HG03196 (cell line): Measurements from ENCODE around the gene RYR2.
"Not testable (repeated sequence)": the region's sequence is repeated elsewhere in the genome, so short reads cannot be mapped to it uniquely, and the experiment has no call there.

Experiments
- ATAC-seq: cut with Tn5 transposase; IDR thresholded peaks from one replicate; pipeline ENCODE4 v1.9.1; 2021; ENCODE audit not compliant: unreplicated experiment

Gene RYR2

GRCh38 chr1:237838320-237838719 lies 796.3 kb downstream of the RYR2 start:
- ATAC-seq = no peak

GRCh38 chr1:237838904-237839534 lies 797.0 kb downstream of the RYR2 start:
- ATAC-seq = no peak

DNA sequence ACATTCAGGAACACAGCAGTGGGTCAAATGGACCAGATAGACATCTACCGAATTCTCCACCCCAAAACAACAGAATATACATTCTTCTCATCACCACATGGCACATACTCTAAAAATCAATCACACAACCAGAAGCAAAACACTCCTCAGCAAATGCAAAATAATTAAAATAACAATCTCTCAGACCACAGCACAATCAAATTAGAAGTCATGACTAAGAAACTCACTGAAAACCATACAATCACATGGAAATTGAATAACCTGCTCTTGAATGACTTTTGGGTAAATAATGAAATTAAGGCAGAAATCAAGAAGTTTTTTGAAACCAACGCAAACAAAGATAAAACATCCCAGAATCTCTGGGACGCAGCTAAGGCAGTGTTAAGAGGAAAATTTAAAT lies 799.5 kb downstream of the RYR2 start:
- no peak for ATAC-seq

DNA sequence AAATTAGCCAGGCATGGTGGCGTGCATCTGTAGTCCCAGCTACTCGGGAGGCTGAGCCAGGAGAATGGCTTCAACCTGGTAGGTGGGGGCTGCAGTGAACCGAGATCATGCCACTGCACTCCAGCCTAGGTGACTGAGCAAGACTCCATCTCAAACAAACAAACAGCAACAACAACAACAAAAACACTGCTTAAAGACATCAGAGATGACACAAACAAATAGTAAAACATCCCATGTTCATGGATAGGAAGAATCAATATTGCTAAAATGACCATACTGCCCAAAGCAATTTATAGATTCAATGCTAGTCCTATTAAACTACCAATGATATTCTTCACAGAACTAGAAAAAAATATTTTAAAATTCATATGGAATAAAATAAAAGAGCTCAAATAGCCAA lies 801.5 kb downstream of the RYR2 start:
- not testable (repeated sequence) for ATAC-seq

DNA sequence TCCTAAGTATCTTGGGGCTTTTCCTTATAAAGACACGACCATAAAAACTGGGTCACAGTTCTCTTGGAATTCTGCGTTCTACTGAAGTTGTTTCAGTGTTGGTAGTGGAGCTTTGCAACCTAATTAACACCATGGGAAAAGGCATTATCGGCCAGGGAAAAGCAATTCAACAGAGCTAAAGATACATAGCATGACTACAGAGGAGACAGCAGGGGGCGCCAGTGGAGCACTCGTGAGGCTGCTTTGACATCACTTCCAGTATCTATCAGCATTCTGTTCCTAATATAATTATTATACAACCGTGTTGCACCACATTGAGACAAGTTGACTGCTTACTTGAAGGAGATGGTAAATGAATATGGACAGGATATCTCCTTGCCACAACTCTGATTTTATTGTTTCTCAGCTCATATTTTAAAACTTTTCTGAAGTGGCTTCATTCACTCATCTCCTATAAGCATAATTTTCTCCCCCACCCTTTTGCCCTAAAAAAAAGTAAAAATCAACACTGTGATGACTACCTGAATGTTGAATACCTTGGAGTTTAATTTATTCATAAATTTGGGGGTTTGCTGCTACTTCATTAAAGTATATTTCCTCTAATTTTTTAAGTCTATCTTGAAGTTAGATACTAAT lies 809.3 kb downstream of the RYR2 start:
- ATAC-seq = peak; percentile 51

- no peak for ATAC-seq
These were observed 810.4 kb downstream of the RYR2 start for GRCh38 chr1:237852342-237852741.

- no peak for ATAC-seq
These were observed 815.5 kb downstream of the RYR2 start for GRCh38 chr1:237857455-237857854.

DNA sequence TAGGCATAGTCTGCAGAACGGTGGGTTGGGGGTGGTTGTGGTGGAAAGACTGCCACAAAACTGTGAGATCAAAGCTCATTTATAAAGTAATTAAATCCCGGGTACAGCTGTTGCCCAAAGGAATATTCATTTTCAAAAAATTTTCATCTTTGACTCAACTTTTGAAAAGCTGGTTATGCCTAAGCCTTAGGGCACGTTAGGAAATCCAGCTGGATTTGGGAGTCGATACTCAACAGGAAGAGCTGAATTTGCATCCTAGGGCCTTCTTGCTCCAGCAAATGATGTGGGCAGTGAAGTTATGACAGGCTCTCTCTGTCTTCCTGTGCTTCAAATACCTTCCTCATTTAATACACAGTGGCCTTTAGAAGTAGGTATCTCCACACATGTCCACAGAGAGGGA lies 817.0 kb downstream of the RYR2 start:
- no peak for ATAC-seq

GRCh38 chr1:237861944-237862343 lies 820.0 kb downstream of the RYR2 start:
- no peak for ATAC-seq

- ATAC-seq = no peak
These were observed 821.2 kb downstream of the RYR2 start for GRCh38 chr1:237863234-237863633.

GRCh38 chr1:237864338-237865244 lies 822.6 kb downstream of the RYR2 start:
- ATAC-seq = peak; percentile 86

DNA sequence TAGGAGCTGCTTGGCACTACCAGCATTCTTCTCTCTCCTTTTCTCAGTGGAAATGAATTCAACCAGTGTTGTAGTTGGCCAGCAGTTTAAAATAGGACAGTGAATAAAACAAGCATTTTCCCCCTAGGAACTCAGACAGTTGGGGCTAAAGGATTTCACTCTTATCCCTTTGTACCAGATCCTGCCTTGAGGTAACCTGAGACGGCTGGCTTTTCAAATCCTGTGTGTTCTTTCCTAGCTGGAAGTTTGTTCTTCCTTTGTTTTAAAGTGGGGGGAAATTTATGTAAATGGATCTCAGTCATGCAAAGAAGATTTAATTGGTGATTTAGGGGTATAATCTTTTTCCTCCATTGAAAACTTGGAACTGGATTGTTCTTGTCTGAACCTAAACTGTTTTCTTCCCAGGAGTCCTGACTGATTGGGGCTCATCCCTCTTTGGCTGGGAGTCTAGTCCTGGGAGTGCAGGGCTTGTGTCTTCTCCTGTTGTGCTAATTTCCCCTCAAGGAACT lies 825.5 kb downstream of the RYR2 start:
- ATAC-seq = no peak

- ATAC-seq = no peak
These were observed 827.0 kb downstream of the RYR2 start for GRCh38 chr1:237868817-237869600.

DNA sequence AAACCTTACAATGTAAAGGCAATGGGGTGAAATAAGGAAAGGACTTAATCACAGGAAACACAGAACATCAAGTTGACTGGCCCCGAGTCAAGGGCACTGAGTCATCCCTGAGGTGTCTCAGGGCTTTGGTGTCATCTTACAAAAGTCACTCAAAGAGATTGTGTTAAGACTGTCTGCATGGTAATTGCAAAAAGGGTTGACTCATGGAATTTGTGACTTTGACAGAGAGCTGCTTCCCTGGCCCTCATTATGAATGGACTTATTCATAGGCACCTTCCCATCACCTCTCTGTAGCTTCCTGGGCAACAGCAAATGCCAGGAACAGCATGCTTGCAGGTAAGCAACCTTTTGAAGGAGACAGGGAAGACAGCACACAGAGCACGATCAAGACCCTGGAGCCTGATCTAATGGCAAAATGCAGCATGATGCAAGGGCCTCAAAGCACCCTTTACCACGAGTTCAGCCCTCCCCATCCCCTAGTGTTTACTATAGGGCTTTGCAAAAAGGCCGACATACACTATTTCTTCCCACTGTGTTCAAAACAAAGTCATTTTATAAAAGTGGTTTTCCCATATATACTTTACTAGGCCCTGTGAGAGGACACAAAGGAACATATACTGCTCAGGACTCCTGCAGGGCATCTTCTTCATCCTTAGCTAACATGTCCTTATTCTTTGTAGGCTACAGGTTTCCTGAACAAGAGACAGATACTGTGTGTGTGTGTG lies 831.7 kb downstream of the RYR2 start:
- no peak for ATAC-seq

- ATAC-seq = no peak
These were observed 833.3 kb downstream of the RYR2 start for GRCh38 chr1:237875291-237875690.

DNA sequence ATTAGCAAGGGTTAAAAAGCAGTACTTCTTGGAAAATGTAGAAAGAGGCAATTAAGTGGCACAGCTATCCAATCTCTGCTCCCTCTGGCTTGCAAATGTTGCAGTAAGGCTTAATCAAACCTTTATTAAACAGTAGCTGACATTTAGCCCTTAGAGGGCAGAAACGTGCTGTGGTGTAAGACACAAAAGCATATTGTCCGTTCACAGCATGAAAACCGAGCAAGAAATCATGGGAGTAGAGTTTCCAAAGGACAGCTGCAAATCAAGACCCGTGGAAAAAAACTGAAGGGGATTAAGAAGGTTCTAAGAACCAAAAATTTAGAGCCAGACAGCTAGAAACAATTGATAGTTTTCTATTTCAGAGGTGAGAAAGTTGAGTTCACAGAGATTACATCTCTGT lies 835.6 kb downstream of the RYR2 start:
- ATAC-seq = no peak

- ATAC-seq = no peak
These were observed 836.4 kb downstream of the RYR2 start for GRCh38 chr1:237878406-237878805.

- ATAC-seq = no peak
These were observed 837.2 kb downstream of the RYR2 start for GRCh38 chr1:237879195-237879594.
